ENCODE data around the gene CDC14B. TPM values are rescaled to one million over a fixed set of nuclear protein-coding genes. Genes with fewer than 3 reads are reported as not detected.

The CDC14B gene
- total and polyA plus RNA-seq, 2 of the 4 experiments (the other 2 are of a cell fraction): 9.7 to 26.3 TPM

DNA sequence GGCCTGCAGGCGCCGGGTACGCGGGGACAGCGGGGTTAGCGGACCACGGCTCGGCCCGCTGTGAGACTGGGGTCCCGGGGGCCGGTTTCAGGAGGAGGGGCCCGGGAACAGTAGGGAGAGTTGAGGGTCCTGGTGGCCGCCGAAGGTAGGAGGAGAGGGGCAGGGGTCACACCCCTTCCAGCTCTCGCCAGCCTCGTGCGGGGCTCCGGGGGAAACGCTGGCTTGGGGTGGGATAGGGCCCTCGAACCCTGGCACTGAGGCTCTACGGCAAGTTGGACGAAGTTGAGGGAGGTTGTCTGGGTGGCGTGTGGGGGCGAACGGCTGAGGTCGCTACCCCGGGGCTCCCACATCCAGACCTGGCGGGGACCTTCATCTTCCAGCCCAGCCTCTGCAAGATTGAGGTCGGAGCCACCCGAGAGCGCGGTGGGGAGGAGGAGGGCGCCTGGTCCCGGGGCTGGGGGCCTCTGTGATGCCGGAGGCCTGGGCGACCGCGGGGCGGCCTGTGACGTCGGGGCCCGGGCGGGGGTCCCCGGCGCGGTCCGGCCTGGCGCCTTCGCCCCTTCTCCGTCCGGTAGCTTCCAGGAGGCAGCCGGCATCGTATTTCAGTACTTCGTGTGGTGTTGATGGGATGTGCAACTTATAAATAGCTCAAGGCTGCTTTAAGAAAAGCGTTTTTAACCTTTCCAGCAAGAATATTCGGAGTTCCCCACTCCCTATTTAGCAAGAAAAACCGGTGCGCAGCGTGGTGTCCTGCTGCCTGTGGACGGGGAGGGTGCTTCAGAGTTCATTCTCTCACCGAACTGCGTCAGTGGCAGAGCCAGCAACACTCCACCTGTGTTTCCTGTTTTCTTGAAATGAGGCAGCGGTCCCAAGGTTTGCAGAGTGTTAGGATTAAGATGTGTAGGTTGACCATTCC lies 168.8 kb downstream of the CDC14B start:
- H2BK5ac ChIP-seq (ENCODE audit: low read depth, low read length, poor library complexity, severe bottlenecking): peak overlapping the region; percentile 24
- no peaks in the 10 kb centered on the region for H3K27me3 ChIP-seq (ENCODE audit: control insufficient read depth, insufficient read depth, low read length)
- dilution Hi-C loops (cut with HindIII; ENCODE audit: low sequenced_read_pairs, unreplicated experiment) (no loop called here), in situ Hi-C loops (cut with MboI; ENCODE audit: low sequenced_read_pairs) (no loop called here), intact Hi-C loops (cut with micrococcal nuclease) (loop anchor here (2.0 to 5.0 kb wide), 5 partner anchors 32 to 216 kb away; partner anchors contain the start of gene ZNF367)
- no peaks in the 10 kb centered on the region for H3K36me3 ChIP-seq (ENCODE audit: control insufficient read depth, insufficient read depth, low read length)
- H3K18ac ChIP-seq (ENCODE audit: low read depth, low read length): no peak overlapping the region
- H3K27ac ChIP-seq (ENCODE audit: insufficient read depth, low read length): peak overlapping the region; percentile 41
- H3K23ac ChIP-seq (ENCODE audit: low read depth, low read length): peak overlapping the region; percentile 97
- H4K8ac ChIP-seq (ENCODE audit: low read depth in 2 of 2, low read length in 2 of 2): peak overlapping the region in 1 of 2 experiments; percentile 47; a peak in 1 of 4 replicates
- H2AK5ac ChIP-seq (ENCODE audit: low read depth, low read length): peak overlapping the region; percentile 13; the same call in 1 of the 2 replicates
- H2BK120ac ChIP-seq (ENCODE audit: low read depth, low read length): peak overlapping the region; percentile 45; the same call in 1 of the 2 replicates
- ChIA-PET POLR2A (ENCODE audit: unreplicated experiment) (no interaction called here), CTCF (interaction anchor here (0.6 to 1.4 kb wide), 2 partner anchors 54 to 64 kb away, joined by 3 read pairs; no protein-coding TSS in a partner anchor)
- peak overlapping the region; percentile 53 for H3K9ac ChIP-seq (ENCODE audit: low read depth, low read length)
- peak overlapping the region; percentile 62; the same call in 1 of the 2 replicates for H2BK20ac ChIP-seq (ENCODE audit: low read depth, low read length)
- peak overlapping the region; percentile 57; the same call in 1 of the 2 replicates for H3K56ac ChIP-seq (ENCODE audit: extremely low read depth, insufficient read depth, low read length)
- no peak for TF ChIP-seq MAZ (IDR thresholded peaks at IDR 0.05; ENCODE audit: borderline replicate concordance, low read depth, low read length)
- TF ChIP-seq, protein P1, sequence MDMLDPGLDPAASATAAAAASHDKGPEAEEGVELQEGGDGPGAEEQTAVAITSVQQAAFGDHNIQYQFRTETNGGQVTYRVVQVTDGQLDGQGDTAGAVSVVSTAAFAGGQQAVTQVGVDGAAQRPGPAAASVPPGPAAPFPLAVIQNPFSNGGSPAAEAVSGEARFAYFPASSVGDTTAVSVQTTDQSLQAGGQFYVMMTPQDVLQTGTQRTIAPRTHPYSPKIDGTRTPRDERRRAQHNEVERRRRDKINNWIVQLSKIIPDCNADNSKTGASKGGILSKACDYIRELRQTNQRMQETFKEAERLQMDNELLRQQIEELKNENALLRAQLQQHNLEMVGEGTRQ (IDR thresholded peaks at IDR 0.05; ENCODE audit: low read depth, low read length): no peak
- TF ChIP-seq RFX5 (IDR thresholded peaks at IDR 0.05; ENCODE audit: low read depth, low read length): no peak
- TF ChIP-seq, protein P2, sequence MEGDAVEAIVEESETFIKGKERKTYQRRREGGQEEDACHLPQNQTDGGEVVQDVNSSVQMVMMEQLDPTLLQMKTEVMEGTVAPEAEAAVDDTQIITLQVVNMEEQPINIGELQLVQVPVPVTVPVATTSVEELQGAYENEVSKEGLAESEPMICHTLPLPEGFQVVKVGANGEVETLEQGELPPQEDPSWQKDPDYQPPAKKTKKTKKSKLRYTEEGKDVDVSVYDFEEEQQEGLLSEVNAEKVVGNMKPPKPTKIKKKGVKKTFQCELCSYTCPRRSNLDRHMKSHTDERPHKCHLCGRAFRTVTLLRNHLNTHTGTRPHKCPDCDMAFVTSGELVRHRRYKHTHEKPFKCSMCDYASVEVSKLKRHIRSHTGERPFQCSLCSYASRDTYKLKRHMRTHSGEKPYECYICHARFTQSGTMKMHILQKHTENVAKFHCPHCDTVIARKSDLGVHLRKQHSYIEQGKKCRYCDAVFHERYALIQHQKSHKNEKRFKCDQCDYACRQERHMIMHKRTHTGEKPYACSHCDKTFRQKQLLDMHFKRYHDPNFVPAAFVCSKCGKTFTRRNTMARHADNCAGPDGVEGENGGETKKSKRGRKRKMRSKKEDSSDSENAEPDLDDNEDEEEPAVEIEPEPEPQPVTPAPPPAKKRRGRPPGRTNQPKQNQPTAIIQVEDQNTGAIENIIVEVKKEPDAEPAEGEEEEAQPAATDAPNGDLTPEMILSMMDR (conservative IDR thresholded peaks at IDR 0.05; ENCODE audit: low read depth, low read length): no peak
- no peak for TF ChIP-seq SMC3 (IDR thresholded peaks at IDR 0.05; ENCODE audit: low read depth, low read length)
- no peak for TF ChIP-seq MAFK (IDR thresholded peaks at IDR 0.05; ENCODE audit: low read depth, low read length)
- no peak for TF ChIP-seq FOS (IDR thresholded peaks at IDR 0.05; ENCODE audit: low read depth, low read length)
- TF ChIP-seq POLR2A (IDR thresholded peaks at IDR 0.05; ENCODE audit: low read depth, low read length): no peak
- H3K79me1 ChIP-seq (ENCODE audit: low read depth in 1 of 2, low read length in 2 of 2): peaks cover 5 to 40% of the 10 kb centered on the region in 2 experiments; a peak in 3 of 4 replicates
- no TSS peak for BruUV-seq (replicated peaks)
- peaks cover 5% of the 10 kb centered on the region; the same call in 1 of the 2 replicates for H3K4me1 ChIP-seq (ENCODE audit: control insufficient read depth, insufficient read depth, low read length)
- no peak overlapping the region; the same call in 2 of the 3 replicates for H2BK15ac ChIP-seq (ENCODE audit: low read depth, low read length)
- H3K9me3 ChIP-seq (ENCODE audit: control insufficient read depth, insufficient read depth, low read length): no peaks in the 10 kb centered on the region
- H3K14ac ChIP-seq (replicated peaks; ENCODE audit: low read depth, low read length): peak overlapping the region; percentile 91
- no peak overlapping the region for H4K5ac ChIP-seq (ENCODE audit: low read depth, low read length)
- H3K4me2 ChIP-seq (ENCODE audit: low read depth, low read length): peak overlapping the region; percentile 72
- peaks cover 10% of the 10 kb centered on the region for H3K9me1 ChIP-seq (ENCODE audit: insufficient read depth, low read length)
- WGBS, 2 experiments (ENCODE audit: extremely low coverage in 2 of 2, insufficient read length in 1 of 2): 1% methylated on average over 19 of the region's 63 CpGs; no CpG with 5 or more reads in 1 of the 2 experiments
- peak overlapping the region; percentile 81 for H3K4ac ChIP-seq (ENCODE audit: low read depth, low read length)
- DNase-seq (peak; percentile 30), ATAC-seq (ENCODE audit: low read depth) (peak; percentile 0; the same call in 1 of the 2 replicates)
- H2AK9ac ChIP-seq (replicated peaks; ENCODE audit: low read depth, low read length, poor library complexity): peak overlapping the region; percentile 96
- H4K20me1 ChIP-seq (ENCODE audit: insufficient read depth, low read length): peaks cover 6% of the 10 kb centered on the region; the same call in 1 of the 2 replicates
- peak overlapping the region; percentile 98 for H2AFZ ChIP-seq (replicated peaks; ENCODE audit: low read length, poor library complexity)
- H3K4me3 ChIP-seq (ENCODE audit: insufficient read depth, low read depth, low read length): peak overlapping the region; percentile 97
- no peak overlapping the region for H4K91ac ChIP-seq (ENCODE audit: insufficient read depth, low read depth, low read length)

All from IMR-90 (cell line).